HL-60 (cell line): ENCODE measurements around the gene BGLAP.

Source experiments
- CTCF ChIP-seq: IDR thresholded peaks from one replicate; pipeline ENCODE4 v1.5.1; 2011; ENCODE audit warnings: low read length, control low read depth, inconsistent platforms; ENCODE audit not compliant: insufficient read depth
- GABPA ChIP-seq: IDR thresholded peaks from 2 replicates; pipeline ENCODE4 v1.6.1; 2012; ENCODE audit warnings: low read depth
- POLR2AphosphoS5 ChIP-seq: IDR thresholded peaks from 2 replicates; pipeline ENCODE4 v1.6.1; 2012; ENCODE audit warnings: low read depth

- TF ChIP-seq GABPA (no peak), CTCF (no peak), POLR2AphosphoS5 (no peak)
Measured at GRCh38 chr1:156251527-156251926, 9.5 kb downstream of the BGLAP start.
